ENCODE data around the gene SEC22A.

Gene SEC22A

DNA sequence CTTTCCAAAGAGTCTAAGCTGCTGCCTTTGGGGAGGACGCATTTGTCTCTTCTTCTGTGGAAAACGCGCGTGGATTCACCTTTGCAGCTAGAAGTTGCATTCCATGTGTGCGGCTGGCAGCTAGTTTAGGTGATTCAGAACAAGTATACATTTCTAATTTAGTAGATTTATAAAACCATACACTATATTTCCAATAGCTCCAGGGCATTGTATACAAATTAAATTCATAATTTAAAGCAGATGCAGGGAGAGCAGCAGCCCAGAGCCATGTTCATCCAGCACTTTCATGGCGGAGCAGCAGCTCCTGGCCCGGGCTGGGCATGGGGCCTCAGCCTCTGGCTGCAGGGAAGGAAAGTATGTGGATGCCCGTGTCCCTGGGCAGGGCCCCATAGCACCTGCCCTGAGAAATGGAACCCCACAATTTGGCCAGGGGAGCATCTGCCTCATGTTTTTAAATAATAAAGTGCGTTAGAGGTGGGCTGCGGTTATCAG, 42.8 kb upstream of the SEC22A start:
- peaks cover 38% of the 10 kb centered on the region for H3K4me1 ChIP-seq
- DNase-seq: peak; percentile 59
- TF ChIP-seq, protein P1, sequence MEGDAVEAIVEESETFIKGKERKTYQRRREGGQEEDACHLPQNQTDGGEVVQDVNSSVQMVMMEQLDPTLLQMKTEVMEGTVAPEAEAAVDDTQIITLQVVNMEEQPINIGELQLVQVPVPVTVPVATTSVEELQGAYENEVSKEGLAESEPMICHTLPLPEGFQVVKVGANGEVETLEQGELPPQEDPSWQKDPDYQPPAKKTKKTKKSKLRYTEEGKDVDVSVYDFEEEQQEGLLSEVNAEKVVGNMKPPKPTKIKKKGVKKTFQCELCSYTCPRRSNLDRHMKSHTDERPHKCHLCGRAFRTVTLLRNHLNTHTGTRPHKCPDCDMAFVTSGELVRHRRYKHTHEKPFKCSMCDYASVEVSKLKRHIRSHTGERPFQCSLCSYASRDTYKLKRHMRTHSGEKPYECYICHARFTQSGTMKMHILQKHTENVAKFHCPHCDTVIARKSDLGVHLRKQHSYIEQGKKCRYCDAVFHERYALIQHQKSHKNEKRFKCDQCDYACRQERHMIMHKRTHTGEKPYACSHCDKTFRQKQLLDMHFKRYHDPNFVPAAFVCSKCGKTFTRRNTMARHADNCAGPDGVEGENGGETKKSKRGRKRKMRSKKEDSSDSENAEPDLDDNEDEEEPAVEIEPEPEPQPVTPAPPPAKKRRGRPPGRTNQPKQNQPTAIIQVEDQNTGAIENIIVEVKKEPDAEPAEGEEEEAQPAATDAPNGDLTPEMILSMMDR (IDR thresholded peaks at IDR 0.05; ENCODE audit: low read depth, low read length): no peak
- H3K4me3 ChIP-seq (ENCODE audit: low read depth, low read length): no peak overlapping the region
- peaks cover 66% of the 10 kb centered on the region for H3K36me3 ChIP-seq
- no peaks in the 10 kb centered on the region for H3K9me3 ChIP-seq
- no peaks in the 10 kb centered on the region for H3K27me3 ChIP-seq

DNA sequence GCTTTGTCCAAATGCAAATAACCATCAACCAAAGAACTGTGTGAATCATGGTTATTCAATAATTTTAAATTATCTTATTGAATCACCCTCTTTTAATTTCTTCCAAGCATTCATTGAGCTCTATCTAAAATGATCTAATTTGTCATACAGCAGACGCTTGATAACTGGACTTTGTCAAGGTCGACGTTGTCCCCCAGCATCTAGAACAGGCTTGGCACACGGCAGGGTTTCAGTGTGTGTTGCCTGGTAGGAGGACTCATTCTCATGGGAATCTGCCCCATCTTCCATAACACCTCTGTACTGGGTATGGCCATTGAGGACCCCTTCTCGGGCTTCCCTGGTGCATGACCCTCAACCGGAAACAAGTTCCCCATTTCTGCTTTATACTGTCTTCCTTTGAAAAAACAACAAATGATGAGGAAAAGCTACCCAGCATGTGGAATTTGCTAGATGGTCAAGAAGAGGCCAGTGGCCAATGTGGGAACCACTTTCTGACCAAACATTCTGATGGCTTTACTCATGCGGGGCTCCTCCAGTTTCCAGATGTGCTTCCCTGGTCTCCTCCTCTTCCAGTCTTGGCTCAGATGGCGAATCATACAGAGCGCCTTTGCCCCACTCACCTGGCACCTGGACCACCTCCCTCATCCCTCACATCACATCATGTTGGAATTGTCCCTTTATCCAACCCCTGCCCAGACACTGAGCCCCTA, 41.7 kb upstream of the SEC22A start:
- Histone ChIP-seq H3K36me3 (peaks cover 66% of the 10 kb centered on the region), H3K4me3 (ENCODE audit: low read depth, low read length) (no peak overlapping the region)
- TF ChIP-seq, protein P1 (IDR thresholded peaks at IDR 0.05; ENCODE audit: low read depth, low read length): no peak

DNA sequence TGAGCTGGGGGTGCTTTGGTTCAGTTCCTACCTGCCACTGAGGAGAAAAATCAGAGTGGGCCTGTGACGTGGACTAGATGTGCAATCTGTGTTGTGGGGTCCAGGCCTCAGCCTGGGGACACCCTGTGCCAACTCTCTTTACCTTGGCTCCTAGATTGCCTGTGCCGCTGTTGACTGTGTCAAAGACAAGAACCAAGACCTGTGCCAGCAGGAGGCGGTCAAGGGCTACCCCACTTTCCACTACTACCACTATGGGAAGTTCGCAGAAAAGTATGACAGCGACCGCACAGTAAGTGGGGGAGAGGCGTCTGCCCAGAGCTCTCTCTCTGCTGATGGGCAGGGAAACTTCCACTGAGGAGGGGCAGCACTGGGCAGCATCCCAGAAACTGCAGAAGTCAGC, 40.6 kb upstream of the SEC22A start:
- no peak for DNase-seq
- TF ChIP-seq, protein P1 (IDR thresholded peaks at IDR 0.05; ENCODE audit: low read depth, low read length): peak; percentile 32
- Histone ChIP-seq H3K4me1 (peaks cover 19% of the 10 kb centered on the region), H3K9me3 (no peaks in the 10 kb centered on the region), H3K4me3 (ENCODE audit: low read depth, low read length) (no peak overlapping the region), H3K27me3 (no peaks in the 10 kb centered on the region), H3K36me3 (peaks cover 63% of the 10 kb centered on the region)

More for the DNA sequence above, 41.7 kb upstream of the SEC22A start:
- Histone ChIP-seq H3K4me1 (peaks cover 27% of the 10 kb centered on the region), H3K9me3 (no peaks in the 10 kb centered on the region), H3K27me3 (no peaks in the 10 kb centered on the region)
- no peak for DNase-seq

DNA sequence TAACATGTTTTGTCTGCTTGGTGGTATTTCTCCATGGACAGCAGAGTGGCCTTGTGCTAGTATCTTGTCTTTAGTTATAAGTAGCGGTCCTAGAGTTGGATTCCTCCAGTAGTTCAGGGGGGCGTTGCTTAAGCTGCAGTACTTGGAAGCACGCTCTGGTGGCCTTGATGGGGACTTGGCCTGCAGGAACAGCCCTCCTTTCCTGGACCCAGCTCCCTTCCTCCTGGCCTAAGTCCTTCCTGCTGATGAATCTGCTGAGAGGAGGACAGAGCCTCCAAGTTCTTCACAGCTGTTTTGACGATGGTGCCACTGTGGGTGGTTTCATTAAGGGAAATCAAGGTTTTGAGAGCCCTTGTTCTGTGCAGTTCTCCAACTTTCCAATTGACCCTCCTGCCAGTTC, 38.6 kb upstream of the SEC22A start:
- H3K4me1 ChIP-seq: peaks cover 13% of the 10 kb centered on the region
- H3K4me3 ChIP-seq (ENCODE audit: low read depth, low read length): no peak overlapping the region
- TF ChIP-seq, protein P1 (IDR thresholded peaks at IDR 0.05; ENCODE audit: low read depth, low read length): no peak
- peaks cover 60% of the 10 kb centered on the region for H3K36me3 ChIP-seq
- no peak for DNase-seq
- no peaks in the 10 kb centered on the region for H3K9me3 ChIP-seq
- no peaks in the 10 kb centered on the region for H3K27me3 ChIP-seq

DNA sequence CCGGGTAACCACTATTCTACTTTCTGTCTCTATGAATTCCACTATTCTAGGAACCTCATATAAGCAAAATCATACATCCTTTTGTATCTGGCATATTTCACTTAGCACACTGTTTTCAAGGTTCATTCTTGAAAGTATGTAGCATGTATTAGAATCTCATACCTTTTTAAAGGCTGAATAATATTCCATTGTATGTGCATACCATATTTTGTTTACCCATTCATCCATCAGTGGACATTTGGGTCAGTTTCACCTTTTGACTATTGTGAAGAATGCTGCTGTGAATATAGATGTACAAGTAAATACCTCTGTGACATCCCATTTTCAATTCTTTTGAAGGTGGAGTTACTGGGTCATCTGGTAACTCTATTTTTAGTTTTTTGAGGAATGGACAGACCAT, 36.6 kb upstream of the SEC22A start:
- no peak for DNase-seq
- Histone ChIP-seq H3K36me3 (peaks cover 59% of the 10 kb centered on the region), H3K4me3 (ENCODE audit: low read depth, low read length) (no peak overlapping the region), H3K4me1 (no peaks in the 10 kb centered on the region), H3K9me3 (no peaks in the 10 kb centered on the region), H3K27me3 (no peaks in the 10 kb centered on the region)
- TF ChIP-seq, protein P1 (IDR thresholded peaks at IDR 0.05; ENCODE audit: low read depth, low read length): no peak

DNA sequence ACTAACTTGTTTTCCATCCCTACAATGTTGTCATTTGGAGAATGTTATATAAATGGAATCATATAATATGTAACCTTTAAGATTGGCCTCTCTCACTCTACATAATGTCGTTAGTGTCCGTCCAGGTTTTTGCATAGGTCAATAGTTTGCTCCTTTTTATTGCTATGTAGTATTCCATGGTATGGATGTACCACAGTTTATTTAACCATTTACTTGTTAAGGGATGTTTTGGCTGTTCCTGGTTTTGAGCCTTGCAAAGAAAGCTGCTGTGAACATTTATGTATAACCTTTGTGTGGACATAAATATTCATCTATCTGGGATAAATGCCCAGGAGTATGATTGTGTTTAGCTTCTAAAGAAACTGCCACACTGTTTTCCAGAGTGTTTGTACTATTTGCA, 34.1 kb upstream of the SEC22A start:
- no peaks in the 10 kb centered on the region for H3K27me3 ChIP-seq
- H3K4me1 ChIP-seq: no peaks in the 10 kb centered on the region
- peaks cover 37% of the 10 kb centered on the region for H3K36me3 ChIP-seq
- H3K4me3 ChIP-seq (ENCODE audit: low read depth, low read length): no peak overlapping the region
- no peak for DNase-seq
- TF ChIP-seq, protein P1 (IDR thresholded peaks at IDR 0.05; ENCODE audit: low read depth, low read length): no peak
- no peaks in the 10 kb centered on the region for H3K9me3 ChIP-seq

Data from BE2C (cell line).